COLO829 (cell line): Measurements from ENCODE around the gene NUTF2.
A peak's percentile ranks its signal among the peaks of the same experiment; 100 is the strongest.
"Not testable (repeated sequence)": the region's sequence is repeated elsewhere in the genome, so short reads cannot be mapped to it uniquely, and the experiment has no call there.

Experiments used
- DNase-seq: peaks from one replicate; pipeline ENCODE4 v3.0.0; 2012; ENCODE audit warnings: low spot score

The NUTF2 gene

GRCh38 chr16:67846320-67847063, at the start of gene NUTF2:
NUTF2 (plus strand) TSS chr16:67846933; CDS start chr16:67865131, 18,198 bp downstream.
- peak; percentile 74 for DNase-seq

DNA sequence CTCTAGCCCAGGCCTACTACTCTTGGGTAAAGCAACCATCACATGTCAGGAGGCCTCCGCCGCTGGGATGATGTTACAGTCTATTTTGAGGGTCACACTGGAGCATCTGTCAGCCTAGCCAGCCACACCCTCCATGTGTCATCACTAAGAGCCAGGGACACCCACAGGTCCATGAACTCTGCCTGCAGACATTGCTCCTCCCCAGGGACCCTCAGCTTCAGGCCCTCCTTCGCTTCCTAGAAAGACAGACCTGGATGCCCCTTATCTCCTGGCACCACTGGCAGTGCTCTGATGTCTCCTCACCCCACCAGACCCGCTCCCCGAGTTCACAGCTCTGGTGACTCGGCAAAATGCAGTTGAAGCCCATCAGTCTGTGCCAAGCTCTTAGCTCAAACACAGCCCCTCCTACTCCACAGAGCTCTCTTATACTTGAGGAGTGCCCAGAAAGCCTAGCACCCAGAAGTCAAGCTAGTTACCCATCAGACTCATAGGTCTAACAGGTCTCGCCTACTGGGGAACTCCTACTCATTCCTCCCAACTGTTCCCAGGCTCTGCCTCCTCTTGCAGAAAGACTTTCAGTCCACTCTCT, 46.3 kb upstream of the NUTF2 start:
- no peak for DNase-seq

DNA sequence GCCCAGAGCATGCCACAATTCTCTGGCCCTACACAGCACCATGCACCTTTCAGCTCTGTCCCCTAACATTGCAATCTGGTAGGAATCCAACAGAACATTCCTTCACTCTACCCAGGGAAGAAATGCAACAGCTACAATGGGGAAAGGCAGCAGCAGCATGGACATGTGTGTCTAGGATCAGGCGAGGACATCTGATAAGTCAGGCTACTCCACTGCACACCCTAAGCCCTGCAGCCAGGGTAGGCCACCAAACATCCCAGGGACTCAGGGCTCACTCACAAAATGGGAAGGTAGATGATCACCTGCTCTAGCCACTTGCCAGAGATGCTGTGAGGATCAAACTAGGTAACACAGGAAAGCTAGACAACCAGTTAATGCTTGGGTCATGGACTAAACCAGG, 45.5 kb upstream of the NUTF2 start:
- no peak for DNase-seq

GRCh38 chr16:67801883-67802282, 44.9 kb upstream of the NUTF2 start:
- no peak for DNase-seq

DNA sequence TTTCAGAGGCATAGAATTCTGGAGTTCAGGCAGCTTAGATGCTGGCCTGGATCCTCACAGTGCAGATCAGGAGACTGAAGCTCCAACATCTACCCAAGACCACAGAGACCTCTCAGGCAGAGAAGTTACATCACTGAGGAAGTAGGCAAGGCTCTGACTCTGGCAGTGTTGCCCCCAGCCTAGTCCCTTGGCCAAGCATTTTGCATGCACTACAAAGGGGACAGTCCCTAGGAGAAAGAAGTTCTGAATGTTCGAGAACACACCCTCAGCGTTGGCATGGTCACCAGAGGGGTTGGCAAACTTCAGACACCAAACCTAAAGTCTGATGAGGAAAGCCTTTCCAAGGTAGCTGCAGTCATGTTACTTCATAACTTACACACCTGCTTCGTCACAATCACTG, 42.8 kb upstream of the NUTF2 start:
- DNase-seq, result no peak

- peak; percentile 11 for DNase-seq
These were observed 41.7 kb upstream of the NUTF2 start for GRCh38 chr16:67804853-67805542.

DNA sequence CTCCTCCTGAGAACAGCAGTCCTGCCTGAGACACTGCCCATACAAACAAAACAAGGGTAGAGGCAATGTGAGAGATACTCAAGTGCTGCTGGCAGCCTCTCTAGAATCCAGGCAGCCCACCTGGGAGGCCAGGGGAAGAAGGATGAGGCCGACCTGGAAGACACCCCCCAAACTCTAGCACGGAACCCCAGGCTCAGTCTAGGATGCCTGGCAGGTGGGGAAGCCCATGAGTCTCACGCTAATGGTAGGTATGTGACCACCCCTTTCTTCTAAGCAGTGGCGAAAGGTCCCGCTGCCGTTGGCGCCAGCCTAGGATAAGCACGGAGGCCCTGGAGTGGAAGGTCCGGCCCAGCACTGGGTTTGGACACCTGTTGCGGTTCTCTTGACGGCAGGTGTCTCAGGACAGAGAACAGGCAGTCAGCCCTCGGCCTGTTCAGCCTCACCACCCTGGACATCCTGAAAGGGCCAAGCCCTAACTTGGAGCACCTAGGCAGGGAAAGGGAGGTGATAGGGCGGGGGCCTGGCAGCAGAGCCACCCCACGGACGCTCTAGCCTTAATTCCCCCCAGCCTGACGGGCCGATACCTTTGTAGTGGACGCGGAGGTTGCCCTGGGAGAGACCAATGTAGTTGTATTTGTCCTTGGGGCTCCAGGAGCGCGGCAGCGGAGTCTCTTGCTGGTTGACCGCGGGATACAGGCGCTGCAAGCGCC, 40.9 kb upstream of the NUTF2 start:
- DNase-seq, result no peak

GRCh38 chr16:67806428-67807147, 40.1 kb upstream of the NUTF2 start, which contains the start of the genes RANBP10 and TSNAXIP1:
RANBP10 (minus strand) TSS chr16:67806560; CDS start chr16:67806536, 24 bp downstream.
TSNAXIP1 (plus strand) TSS chr16:67806889; CDS start chr16:67807150, 261 bp downstream.
- peak; percentile 92 for DNase-seq

- DNase-seq, result no peak
These were observed 39.5 kb upstream of the NUTF2 start for GRCh38 chr16:67807148-67807682.

- no peak for DNase-seq
These were observed 34.8 kb upstream of the NUTF2 start for GRCh38 chr16:67811899-67812298.

- DNase-seq, result no peak
These were observed 32.2 kb upstream of the NUTF2 start for GRCh38 chr16:67814567-67814966.

GRCh38 chr16:67820608-67821259, 26.0 kb upstream of the NUTF2 start:
- DNase-seq, result no peak

- DNase-seq, result no peak
These were observed 24.2 kb upstream of the NUTF2 start for GRCh38 chr16:67822511-67822910.

DNA sequence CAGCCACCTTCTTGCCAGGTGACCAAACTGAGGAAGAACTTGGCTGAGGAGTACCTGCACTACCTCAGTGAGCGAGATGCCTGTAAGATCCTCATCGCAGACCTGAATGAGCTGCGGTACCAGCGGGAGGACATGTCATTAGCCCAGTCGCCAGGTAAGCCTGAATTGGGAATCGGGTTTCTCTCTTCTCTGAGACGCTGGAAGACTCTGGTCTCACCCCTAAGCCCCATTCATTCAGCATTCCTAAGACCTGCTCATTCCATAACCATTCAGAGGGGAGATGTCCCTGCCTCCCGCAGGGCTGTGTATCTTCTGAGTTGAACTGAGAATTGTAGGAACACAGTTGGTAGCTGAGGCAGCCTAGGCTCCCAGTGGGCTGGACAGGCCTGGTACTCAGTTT, 21.6 kb upstream of the NUTF2 start:
- no peak for DNase-seq

DNA sequence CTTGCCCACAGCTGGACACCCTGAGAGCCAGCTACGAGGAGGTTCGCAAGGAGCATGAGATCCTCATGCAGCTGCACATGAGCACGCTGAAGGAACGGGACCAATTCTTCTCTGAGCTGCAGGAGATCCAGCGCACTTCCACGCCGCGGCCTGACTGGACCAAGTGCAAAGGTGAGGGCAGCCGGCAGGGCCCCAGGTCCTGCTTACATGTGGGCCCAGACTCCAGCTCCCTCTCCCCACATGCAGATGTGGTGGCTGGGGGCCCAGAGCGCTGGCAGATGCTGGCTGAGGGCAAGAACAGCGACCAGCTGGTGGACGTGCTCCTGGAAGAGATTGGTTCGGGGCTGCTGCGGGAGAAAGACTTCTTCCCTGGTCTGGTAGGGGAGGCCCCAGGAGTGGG, 20.8 kb upstream of the NUTF2 start:
- DNase-seq, result no peak

- DNase-seq, result no peak
These were observed 18.1 kb upstream of the NUTF2 start for GRCh38 chr16:67828651-67829050.

DNA sequence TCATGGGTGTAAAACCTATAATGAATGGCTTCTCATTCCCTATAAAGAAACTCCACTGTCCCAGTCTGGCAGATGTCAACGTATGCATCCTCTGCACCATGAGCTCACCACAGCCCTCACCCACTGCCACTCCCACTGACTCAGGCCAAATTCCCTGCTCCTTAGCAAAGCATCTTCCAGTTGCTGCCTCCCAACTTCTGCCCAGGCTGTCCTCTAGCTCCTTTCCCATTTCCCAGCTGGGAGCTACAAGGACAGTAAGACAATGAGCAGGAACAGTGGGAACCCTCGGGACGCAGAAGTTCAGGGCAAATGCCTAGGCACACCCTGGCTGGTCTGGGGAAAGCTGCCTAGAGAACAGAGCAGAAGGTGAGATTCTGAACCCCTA, 13.7 kb upstream of the NUTF2 start:
- no peak for DNase-seq

DNA sequence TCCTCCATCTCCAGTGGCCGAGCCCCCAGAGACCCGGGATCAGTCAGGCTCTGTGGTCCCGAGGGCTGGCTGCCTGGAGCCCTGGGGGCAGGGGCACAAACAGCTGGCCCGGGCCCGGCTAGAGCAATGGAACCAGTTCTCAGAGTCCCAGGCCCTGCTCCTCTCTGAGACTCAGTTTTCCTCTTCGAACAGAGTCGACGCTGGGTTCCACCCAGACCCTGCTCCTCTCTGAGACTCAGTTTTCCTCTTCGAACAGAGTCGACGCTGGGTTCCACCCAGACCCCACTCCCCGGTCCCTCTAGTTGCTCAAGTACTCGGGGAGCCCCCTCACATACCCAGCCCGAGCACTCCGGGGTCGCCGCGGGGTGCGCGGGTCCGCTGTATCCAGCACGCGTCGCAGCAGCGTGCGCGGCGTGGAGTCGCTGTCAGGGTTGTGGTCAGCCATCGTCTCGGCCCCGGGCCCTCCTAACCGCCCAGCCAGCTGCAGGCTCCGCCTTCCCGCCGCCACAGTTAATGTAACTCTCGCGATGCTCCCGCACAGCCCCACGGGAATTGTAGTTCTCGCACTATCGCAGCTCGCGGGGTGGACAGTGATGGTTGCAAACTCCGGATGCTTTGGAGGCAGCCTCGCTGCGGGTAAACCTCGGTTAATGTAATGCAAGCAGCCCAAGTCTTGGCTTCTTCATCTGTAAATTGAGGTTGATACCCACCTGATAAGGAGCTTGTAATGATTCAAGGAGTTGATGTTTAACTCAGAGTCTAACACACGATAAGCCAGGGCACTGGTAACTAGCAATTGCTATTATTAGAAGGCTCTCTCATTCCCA, 13.1 kb upstream of the NUTF2 start:
- peak; percentile 81 for DNase-seq

DNA sequence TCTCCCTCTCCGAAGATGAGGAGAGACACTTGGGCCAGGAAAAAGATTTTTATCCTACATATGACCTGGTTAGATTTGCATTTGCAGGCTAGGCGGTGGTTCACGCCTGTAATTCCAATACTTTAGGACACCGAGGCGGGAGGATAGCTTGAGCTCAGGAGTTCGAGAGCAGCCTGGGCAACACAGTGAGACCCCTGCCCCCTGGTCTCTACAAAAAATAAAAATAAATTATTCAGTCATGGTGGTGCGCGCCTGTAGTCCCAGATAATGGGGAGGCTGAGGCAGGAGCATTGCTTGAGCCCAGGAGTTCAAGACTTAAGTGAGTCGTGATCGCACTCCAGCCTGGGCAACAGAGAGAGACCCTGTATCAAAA, 12.5 kb upstream of the NUTF2 start:
- DNase-seq, result no peak

DNA sequence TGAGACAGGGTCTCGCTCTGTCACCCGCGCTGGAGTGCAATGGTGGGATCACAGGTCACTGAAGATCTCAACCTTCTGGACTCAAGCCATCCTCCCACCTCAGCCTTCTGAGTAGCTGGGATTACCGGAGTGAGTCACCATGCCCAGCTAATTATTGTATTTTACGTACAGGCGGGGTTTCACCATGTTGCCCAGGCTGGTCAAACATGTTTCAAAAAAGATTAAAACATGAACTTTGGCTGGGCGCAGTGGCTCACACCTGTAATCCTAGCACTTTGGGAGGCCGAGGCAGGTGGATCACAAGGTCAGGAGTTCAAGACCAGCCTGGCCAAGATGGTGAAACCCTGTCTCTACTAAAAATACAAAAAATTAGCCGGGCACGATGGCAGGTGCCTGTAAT, 9.5 kb upstream of the NUTF2 start:
- DNase-seq, result not testable (repeated sequence)
